NT2/D1 (cell line): ENCODE data around the gene LIPN.

Experiments
- DNase-seq: peaks from one replicate; pipeline ENCODE4 v3.0.0-alpha.2; 2011; ENCODE audit warnings: low read depth, low spot score
- H3K27me3 ChIP-seq: 2 replicates; pipeline ENCODE4 v1.6.0; 2011; ENCODE audit warnings: mild to moderate bottlenecking; ENCODE audit not compliant: insufficient read length, insufficient read depth
- H3K36me3 ChIP-seq: 2 replicates; pipeline ENCODE4 v1.6.1; 2011; ENCODE audit warnings: mild to moderate bottlenecking, low read length, mixed read lengths; ENCODE audit not compliant: insufficient read depth, insufficient read length
- H3K4me1 ChIP-seq: 2 replicates; pipeline ENCODE4 v1.5.1; 2011; ENCODE audit not compliant: insufficient read depth, insufficient read length
- H3K4me3 ChIP-seq: 2 replicates; pipeline ENCODE4 v1.5.1; 2011; ENCODE audit warnings: low read depth; ENCODE audit not compliant: insufficient read length
- H3K9ac ChIP-seq: 2 replicates; pipeline ENCODE4 v1.6.0; 2011; ENCODE audit warnings: low read depth; ENCODE audit not compliant: insufficient read length
- H3K9me3 ChIP-seq: 2 replicates; pipeline ENCODE4 v1.5.1; 2011; ENCODE audit warnings: mild to moderate bottlenecking, low read length; ENCODE audit not compliant: insufficient read depth
- SUZ12 ChIP-seq: IDR thresholded peaks from 2 replicates; pipeline ENCODE4 v1.6.1; 2011; ENCODE audit not compliant: insufficient read length, insufficient read depth; ENCODE audit errors: extremely low read depth
- YY1 ChIP-seq: IDR thresholded peaks from 2 replicates; pipeline ENCODE4 v1.6.1; 2011; ENCODE audit not compliant: insufficient read length, insufficient read depth
- ZNF274 ChIP-seq: IDR thresholded peaks from 2 replicates; pipeline ENCODE4 v1.6.1; 2011; ENCODE audit warnings: mild to moderate bottlenecking, low read depth, low read length

The LIPN gene

DNA sequence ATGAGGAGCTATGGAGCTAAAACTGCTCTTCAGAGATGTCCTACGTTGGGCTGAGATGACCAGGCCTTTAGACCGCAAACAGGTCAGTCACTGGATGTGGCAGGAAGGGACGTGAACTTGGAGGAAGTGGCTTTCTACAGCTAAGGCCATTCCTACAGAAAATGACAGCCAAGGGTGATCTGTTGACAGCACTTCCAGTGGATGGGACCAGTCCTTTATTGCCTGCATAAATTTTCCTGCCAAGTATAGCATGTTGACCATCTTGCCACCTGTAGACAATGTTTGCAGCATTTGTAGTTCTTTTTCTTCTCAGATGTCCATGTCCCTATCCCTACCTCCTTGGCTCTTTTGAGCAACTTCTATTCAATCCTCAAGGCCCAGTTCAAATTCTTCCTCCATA, 46.1 kb downstream of the LIPN start:
- Histone ChIP-seq H3K4me3 (no peak overlapping the region), H3K36me3 (no peaks in the 10 kb centered on the region), H3K9me3 (no peaks in the 10 kb centered on the region), H3K27me3 (no peaks in the 10 kb centered on the region), H3K4me1 (peaks cover 2% of the 10 kb centered on the region), H3K9ac (no peak overlapping the region)
- TF ChIP-seq ZNF274 = no peak
- no peak for TF ChIP-seq SUZ12
- TF ChIP-seq YY1 = no peak
- no peak for DNase-seq

DNA sequence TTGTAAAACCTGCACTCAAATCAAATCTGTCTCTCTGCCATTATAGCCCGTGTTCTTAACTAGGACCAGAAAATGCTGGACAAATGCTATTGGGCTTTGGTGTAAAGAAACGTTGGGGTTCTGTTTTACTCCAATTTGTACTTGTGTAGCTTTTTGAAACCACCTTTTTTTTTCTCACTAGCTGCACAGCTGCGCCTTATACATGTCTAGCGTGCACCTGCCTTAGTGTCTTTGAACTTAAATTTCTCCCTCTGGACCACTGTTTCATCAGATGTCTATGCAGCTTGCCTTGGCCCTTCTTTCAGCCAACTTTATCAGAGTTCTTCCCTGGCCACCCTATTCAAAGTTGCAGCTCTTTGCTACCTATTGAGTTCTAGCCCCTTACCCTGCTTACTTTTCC, 49.8 kb downstream of the LIPN start:
- no peak overlapping the region for H3K9ac ChIP-seq
- no peaks in the 10 kb centered on the region for H3K27me3 ChIP-seq
- H3K4me1 ChIP-seq = no peaks in the 10 kb centered on the region
- no peaks in the 10 kb centered on the region for H3K36me3 ChIP-seq
- no peak overlapping the region for H3K4me3 ChIP-seq
- DNase-seq = no peak
- no peak for TF ChIP-seq ZNF274
- TF ChIP-seq SUZ12 = no peak
- TF ChIP-seq YY1 = no peak
- no peaks in the 10 kb centered on the region for H3K9me3 ChIP-seq

DNA sequence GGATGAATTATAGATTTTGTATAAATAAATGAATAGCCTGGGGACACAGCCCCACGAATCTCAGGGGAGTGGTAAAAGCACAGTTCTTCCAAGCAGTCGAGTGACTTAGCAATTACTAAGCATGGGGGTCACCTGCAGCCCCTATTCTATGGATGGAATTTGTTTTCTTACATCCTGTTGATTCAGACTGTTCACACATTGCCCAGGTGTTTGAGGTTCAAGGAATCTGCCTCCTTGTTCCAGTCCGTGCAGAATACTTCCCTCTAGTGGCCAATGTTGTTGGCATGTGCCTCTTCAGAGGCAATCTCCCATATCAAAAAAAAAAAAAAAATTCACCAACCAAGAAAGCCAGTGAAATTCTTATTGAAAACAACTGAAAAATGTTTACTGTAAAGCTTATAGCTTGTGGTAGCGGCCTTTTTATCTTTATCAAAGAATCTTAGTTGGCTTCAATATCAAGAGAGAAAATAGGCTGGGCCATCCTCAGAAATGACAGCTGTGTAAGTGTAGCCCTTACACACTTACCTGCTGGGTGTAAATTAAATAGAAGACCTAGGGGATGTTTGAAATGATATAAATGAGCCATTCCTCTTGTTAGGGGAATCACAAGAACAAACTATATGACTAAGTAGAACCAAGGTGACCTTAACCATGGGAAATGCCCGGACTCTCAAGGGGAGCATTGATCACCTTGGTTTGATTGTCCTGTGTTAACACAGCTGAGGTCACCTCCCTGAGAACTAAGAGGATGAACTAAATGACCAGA, 50.6 kb downstream of the LIPN start:
- Histone ChIP-seq H3K36me3 (no peaks in the 10 kb centered on the region), H3K27me3 (no peaks in the 10 kb centered on the region), H3K4me3 (no peak overlapping the region), H3K4me1 (no peaks in the 10 kb centered on the region), H3K9me3 (no peaks in the 10 kb centered on the region), H3K9ac (no peak overlapping the region)
- DNase-seq = peak; percentile 20
- TF ChIP-seq SUZ12 = no peak
- TF ChIP-seq YY1 = no peak
- no peak for TF ChIP-seq ZNF274

DNA sequence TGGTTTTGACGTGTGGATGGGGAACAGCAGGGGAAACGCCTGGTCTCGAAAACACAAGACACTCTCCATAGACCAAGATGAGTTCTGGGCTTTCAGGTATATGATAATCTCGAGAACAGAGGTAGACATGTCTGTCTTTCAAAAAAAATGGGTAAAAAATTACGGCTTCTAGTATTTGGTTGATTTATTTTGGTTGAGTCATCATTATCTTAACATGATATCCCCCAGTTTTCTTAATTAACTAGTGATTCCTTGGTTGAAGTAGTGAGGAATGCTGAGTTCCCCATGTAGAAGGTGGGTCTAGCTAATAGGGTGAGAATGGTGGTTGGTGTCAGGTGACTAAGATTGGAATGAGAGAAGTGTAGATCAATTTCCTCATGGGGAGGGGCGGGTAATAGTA, 53.4 kb downstream of the LIPN start:
- H3K9me3 ChIP-seq = no peaks in the 10 kb centered on the region
- DNase-seq = no peak
- no peak overlapping the region for H3K9ac ChIP-seq
- TF ChIP-seq YY1 (no peak), SUZ12 (no peak), ZNF274 (no peak)
- no peak overlapping the region for H3K4me3 ChIP-seq
- no peaks in the 10 kb centered on the region for H3K27me3 ChIP-seq
- H3K4me1 ChIP-seq = no peaks in the 10 kb centered on the region
- no peaks in the 10 kb centered on the region for H3K36me3 ChIP-seq

DNA sequence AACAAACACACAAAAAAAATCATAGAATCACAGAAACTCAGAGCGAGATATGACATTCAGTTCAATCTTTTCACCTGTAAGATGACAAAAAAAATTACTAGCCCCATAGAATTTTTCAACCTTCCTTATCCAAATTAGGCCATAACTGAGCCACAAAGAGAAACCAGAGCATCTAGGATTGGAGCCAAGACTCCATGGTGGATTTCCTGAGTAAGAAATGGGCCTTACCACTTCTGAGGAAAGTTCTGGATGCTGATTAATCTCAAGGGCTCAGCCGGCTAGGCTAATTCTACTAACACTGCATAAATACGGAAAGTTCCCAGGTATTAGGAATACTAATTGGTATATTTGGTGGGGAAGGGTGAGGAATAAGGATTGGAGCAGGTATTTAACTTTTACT, 59.5 kb downstream of the LIPN start:
- Histone ChIP-seq H3K27me3 (no peaks in the 10 kb centered on the region), H3K36me3 (no peaks in the 10 kb centered on the region), H3K9me3 (no peaks in the 10 kb centered on the region), H3K4me1 (no peaks in the 10 kb centered on the region), H3K9ac (no peak overlapping the region), H3K4me3 (no peak overlapping the region)
- TF ChIP-seq YY1 (no peak), SUZ12 (no peak), ZNF274 (no peak)
- DNase-seq = no peak

DNA sequence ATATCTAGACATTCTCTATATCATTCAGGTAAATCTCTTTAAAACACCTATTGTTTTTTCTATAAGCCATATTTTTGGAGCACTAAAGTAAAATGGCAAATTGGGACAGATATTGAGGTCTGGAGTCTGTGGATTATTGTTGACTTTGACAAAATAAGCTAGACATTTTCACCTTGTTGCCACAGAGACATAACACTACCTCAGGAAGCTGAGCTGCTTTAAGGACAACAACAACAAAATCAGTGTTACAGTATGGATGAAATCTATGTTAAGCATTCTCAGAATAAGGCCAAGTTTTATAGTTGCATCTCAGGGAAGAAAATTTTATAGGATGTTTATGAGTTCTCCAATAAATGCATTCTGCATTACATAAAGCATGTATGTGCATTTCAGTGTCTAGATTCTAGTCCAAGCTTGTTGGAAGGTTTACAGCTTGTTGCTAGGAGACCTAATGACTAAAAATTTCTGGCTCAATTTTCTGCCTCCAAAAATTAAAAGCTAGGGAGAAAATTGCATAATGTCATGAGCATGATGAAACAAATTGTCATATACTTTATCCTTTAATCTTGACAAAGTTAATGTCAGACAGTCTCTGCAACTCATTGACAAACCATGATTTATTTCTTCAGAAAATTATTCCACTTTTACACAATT, 61.1 kb downstream of the LIPN start:
- TF ChIP-seq YY1 (no peak), ZNF274 (no peak), SUZ12 (no peak)
- H3K9me3 ChIP-seq = no peaks in the 10 kb centered on the region
- H3K4me3 ChIP-seq = no peak overlapping the region
- H3K27me3 ChIP-seq = no peaks in the 10 kb centered on the region
- no peak overlapping the region for H3K9ac ChIP-seq
- no peaks in the 10 kb centered on the region for H3K36me3 ChIP-seq
- DNase-seq = no peak
- no peaks in the 10 kb centered on the region for H3K4me1 ChIP-seq

DNA sequence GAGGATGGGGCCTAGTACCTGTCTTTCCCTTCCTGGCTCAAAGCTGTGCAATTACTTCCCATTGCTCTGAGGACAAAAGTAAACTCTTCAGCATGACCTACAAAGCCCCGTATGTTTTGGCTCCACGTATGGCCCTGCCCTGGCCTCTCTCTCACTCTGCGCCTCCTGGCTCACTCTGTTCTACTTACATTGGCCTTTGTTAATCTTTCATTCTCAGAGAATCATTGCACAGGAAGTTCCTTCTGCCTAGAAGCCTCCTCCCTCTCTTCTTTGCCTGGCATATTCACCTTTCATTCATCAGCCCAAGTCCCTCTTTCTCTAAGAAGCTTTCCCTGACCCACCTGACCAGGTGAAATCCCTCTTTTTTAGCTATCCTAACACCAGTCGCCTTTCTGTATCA, 66.6 kb downstream of the LIPN start:
- no peak overlapping the region for H3K9ac ChIP-seq
- H3K4me1 ChIP-seq = no peaks in the 10 kb centered on the region
- no peak overlapping the region for H3K4me3 ChIP-seq
- TF ChIP-seq SUZ12 (no peak), YY1 (no peak), ZNF274 (no peak)
- no peaks in the 10 kb centered on the region for H3K27me3 ChIP-seq
- H3K9me3 ChIP-seq = no peaks in the 10 kb centered on the region
- no peaks in the 10 kb centered on the region for H3K36me3 ChIP-seq
- no peak for DNase-seq

DNA sequence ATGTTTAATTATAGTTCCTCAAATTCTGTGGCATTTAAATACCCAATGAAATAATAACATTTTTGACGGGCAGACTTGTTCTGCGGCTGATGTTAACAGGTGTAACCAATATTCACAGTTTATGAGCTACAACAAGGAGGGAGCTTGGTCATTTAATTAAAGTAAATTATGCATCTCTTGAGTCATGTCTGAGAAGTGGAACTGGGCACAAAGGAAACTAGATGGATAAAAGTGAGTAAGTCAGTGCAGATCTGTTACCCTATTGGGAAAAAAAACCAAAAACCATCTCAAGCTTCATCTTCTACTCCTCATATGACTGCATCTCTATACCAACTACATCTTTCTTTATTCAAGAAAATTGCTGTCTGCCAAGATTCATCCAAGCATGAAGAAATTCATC, 67.9 kb downstream of the LIPN start:
- Histone ChIP-seq H3K4me3 (no peak overlapping the region), H3K27me3 (no peaks in the 10 kb centered on the region), H3K9me3 (no peaks in the 10 kb centered on the region), H3K9ac (no peak overlapping the region), H3K36me3 (no peaks in the 10 kb centered on the region), H3K4me1 (no peaks in the 10 kb centered on the region)
- TF ChIP-seq YY1 = no peak
- no peak for TF ChIP-seq SUZ12
- no peak for DNase-seq
